ENCODE data around the gene MT1M. TPM values are rescaled to one million over a fixed set of nuclear protein-coding genes. Genes with fewer than 3 reads are reported as not detected.
A peak's percentile ranks its signal among the peaks of the same experiment; 100 is the strongest.

The MT1M gene
- total RNA-seq, 1 donor from 2014 or later, result not detected

DNA sequence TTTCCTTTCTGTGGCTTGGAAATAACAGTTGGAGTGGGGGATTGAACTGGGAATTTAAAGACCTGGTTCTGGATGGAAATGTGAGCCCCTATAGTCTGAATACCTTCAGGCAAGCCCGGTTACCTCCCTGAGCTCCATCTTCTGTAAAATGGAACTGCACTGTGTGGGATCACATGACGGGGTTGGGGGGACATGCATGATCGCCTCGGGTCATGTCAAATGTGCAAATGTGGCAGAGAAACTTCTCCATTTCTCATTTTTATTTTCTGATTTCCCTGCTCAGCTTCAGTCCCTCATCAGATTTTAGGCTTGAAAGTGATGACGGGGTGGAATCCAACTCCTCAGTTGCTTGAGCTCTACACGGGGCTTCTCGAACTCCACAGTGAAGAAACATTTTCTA lies 20.8 kb downstream of the MT1M start:
- DNase-seq (no peak), ATAC-seq (ENCODE audit: low read depth) (no peak)
- Mint-ChIP-seq H3K9me3 (no peaks in the 10 kb centered on the region), H3K4me1 (peaks cover 23% of the 10 kb centered on the region), H3K27me3 (peaks cover 12% of the 10 kb centered on the region), H3K4me3 (peak overlapping the region; percentile 13), H3K36me3 (ENCODE audit: low read depth) (peaks cover 3% of the 10 kb centered on the region), H3K27ac (peak overlapping the region; percentile 65)
- TF ChIP-seq CTCF (IDR thresholded peaks at IDR 0.05), result no peak
- ChIA-PET POLR2A (interaction anchor here (0.7 kb wide), 1 partner anchor 44 kb away, joined by 3 read pairs; no protein-coding TSS in a partner anchor), CTCF (no interaction called here)
- intact Hi-C loops (cut with micrococcal nuclease), result no loop called here

DNA sequence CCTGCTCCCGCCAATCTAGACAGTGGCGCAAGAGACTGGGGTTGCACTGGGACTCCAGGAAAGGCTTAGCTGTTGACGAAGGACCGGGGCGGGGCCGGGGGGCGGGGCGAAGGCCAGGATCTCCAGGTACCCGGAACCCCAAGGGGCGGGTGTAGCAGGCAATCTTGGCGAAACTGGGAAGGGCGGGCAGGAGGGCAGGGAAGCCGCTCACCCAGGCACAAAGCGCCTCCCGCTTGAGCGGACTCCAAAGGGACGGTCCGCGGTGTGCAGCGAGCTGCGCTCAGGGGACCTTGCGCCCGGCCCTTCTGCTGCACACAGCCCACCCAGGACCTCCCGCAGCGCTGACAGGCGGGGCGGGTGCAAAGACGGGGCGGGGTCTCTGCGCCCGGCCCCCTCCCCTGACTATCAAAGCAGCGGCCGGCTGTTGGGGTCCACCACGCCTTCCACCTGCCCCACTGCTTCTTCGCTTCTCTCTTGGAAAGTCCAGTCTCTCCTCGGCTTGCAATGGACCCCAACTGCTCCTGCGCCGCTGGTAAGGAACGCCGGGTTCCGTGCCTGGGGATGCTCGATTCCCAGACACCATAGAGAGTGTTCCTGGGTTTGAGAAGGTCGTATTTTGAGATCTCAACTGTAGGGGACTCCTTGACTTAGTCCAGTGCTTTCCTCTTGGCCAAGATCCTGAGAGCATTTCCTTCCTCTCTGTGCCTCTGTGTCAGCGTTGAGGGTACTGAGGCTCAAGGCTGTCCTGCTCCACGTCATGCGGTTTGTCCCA lies 25.3 kb downstream of the MT1M start, which contains the start of gene MT1F:
Gene MT1F (plus strand): TSS at position 405 of the 772 bp plus-strand sequence. CDS start 100 bp downstream, at position 505.
- intact Hi-C loops (cut with micrococcal nuclease), result loop anchor here (1.0 to 2.0 kb wide), 3 partner anchors 15 to 49 kb away; partner anchors contain the start of genes MT1X and MT2A
- H3K27me3 Mint-ChIP-seq, result peaks cover 16% of the 10 kb centered on the region
- H3K4me1 Mint-ChIP-seq, result peaks cover 39% of the 10 kb centered on the region
- ChIA-PET POLR2A (interaction anchor here (0.6 to 1.2 kb wide), 12 partner anchors 9 to 865 kb away, joined by 3 to 11 read pairs (median 4); partner anchors contain the start of genes MT1X and MT2A), CTCF (interaction anchor here (0.7 kb wide), 1 partner anchor 49 kb away, joined by 3 read pairs; the partner anchor contains the start of gene MT2A)
- H3K4me3 Mint-ChIP-seq, result peak within 1 kb of the TSS; percentile 92
- H3K36me3 Mint-ChIP-seq (ENCODE audit: low read depth), result peaks cover 3% of the 10 kb centered on the region
- peak within 1 kb of the TSS; percentile 88 for H3K27ac Mint-ChIP-seq
- TF ChIP-seq CTCF (IDR thresholded peaks at IDR 0.05), result no peak
- ATAC-seq (ENCODE audit: low read depth) (peak; percentile 84), DNase-seq (peak; percentile 71)
- no peaks in the 10 kb centered on the region for H3K9me3 Mint-ChIP-seq

DNA sequence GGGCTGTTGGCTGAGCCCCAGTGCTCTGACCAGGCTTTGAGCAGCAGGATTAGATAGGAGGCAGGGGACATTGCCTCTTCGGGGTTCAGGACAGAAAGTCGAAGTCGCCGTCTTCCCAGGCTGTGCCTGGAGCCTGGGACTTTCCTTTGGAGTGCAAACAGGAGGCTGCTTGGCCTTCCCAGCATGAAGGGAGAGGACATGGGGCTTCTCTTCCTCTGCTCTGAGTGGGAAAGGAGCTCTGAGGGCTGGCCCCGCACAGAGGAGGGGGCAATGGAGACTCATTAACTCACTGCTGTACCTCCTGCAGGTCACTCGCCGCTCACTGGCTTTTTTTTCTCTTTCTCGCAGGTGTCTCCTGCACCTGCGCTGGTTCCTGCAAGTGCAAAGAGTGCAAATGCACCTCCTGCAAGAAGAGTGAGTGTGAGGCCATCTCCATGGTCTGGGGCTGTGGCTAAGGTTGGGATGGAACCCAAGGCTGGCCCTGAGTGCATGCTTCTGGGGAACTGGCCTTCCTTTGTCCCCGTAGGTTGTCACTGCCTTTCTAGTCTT lies 25.9 kb downstream of the MT1M start:
- Mint-ChIP-seq H3K27ac (peak overlapping the region; percentile 72), H3K9me3 (no peaks in the 10 kb centered on the region), H3K36me3 (ENCODE audit: low read depth) (peaks cover 3% of the 10 kb centered on the region), H3K4me3 (peak overlapping the region; percentile 92), H3K4me1 (peaks cover 36% of the 10 kb centered on the region), H3K27me3 (peaks cover 18% of the 10 kb centered on the region)
- intact Hi-C loops (cut with micrococcal nuclease), result no loop called here
- ATAC-seq (ENCODE audit: low read depth) (no peak), DNase-seq (no peak)
- ChIA-PET POLR2A (interaction anchor here (0.8 to 1.2 kb wide), 4 partner anchors 24 to 51 kb away, joined by 4 to 11 read pairs (median 6); partner anchors contain the start of genes MT1X and MT2A), CTCF (no interaction called here)
- no peak for TF ChIP-seq CTCF (IDR thresholded peaks at IDR 0.05)

- ChIA-PET POLR2A (no interaction called here), CTCF (no interaction called here)
- Mint-ChIP-seq H3K9me3 (no peaks in the 10 kb centered on the region), H3K27me3 (peaks cover 53% of the 10 kb centered on the region), H3K27ac (no peak overlapping the region), H3K36me3 (ENCODE audit: low read depth) (peaks cover 3% of the 10 kb centered on the region), H3K4me3 (peak overlapping the region; percentile 11), H3K4me1 (peaks cover 23% of the 10 kb centered on the region)
- ATAC-seq (ENCODE audit: low read depth) (no peak), DNase-seq (no peak)
- intact Hi-C loops (cut with micrococcal nuclease), result no loop called here
- no peak for TF ChIP-seq CTCF (IDR thresholded peaks at IDR 0.05)
Measured at GRCh38 chr16:56662357-56663354, 30.2 kb downstream of the MT1M start.

Measured in activated B cell treated with CpG ODN at 0.5 μM for 24 hours (primary cell).